Measurements from ENCODE around the gene ATP1A1.

Gene ATP1A1

GRCh38 chr1:116372651-116373430, at the start of gene ATP1A1:
ATP1A1 (plus strand) TSS chr1:116373244; CDS start chr1:116373512, 268 bp downstream.
- TF ChIP-seq CTCF (IDR thresholded peaks at IDR 0.05; ENCODE audit: low read depth, low read length) = peak; percentile 5
- DNase-seq (ENCODE audit: extremely low read depth, low read depth) = peak; percentile 71

GRCh38 chr1:116323491-116323890, 49.6 kb upstream of the ATP1A1 start:
- no peak for TF ChIP-seq CTCF (IDR thresholded peaks at IDR 0.05; ENCODE audit: low read depth, low read length)
- no peak for DNase-seq (ENCODE audit: extremely low read depth, low read depth)

GRCh38 chr1:116324411-116324810, 48.6 kb upstream of the ATP1A1 start:
- TF ChIP-seq CTCF (IDR thresholded peaks at IDR 0.05; ENCODE audit: low read depth, low read length) = no peak
- no peak for DNase-seq (ENCODE audit: extremely low read depth, low read depth)

GRCh38 chr1:116325104-116325503, 47.9 kb upstream of the ATP1A1 start:
- DNase-seq (ENCODE audit: extremely low read depth, low read depth) = no peak
- TF ChIP-seq CTCF (IDR thresholded peaks at IDR 0.05; ENCODE audit: low read depth, low read length) = no peak

- TF ChIP-seq CTCF (IDR thresholded peaks at IDR 0.05; ENCODE audit: low read depth, low read length) = no peak
- no peak for DNase-seq (ENCODE audit: extremely low read depth, low read depth)
Observed at GRCh38 chr1:116325922-116326321, 47.1 kb upstream of the ATP1A1 start.

- no peak for DNase-seq (ENCODE audit: extremely low read depth, low read depth)
- no peak for TF ChIP-seq CTCF (IDR thresholded peaks at IDR 0.05; ENCODE audit: low read depth, low read length)
Observed at GRCh38 chr1:116326486-116326885, 46.6 kb upstream of the ATP1A1 start.

- DNase-seq (ENCODE audit: extremely low read depth, low read depth) = no peak
Observed at GRCh38 chr1:116328671-116329070, 44.4 kb upstream of the ATP1A1 start.

More at GRCh38 chr1:116328671-116329070, 44.4 kb upstream of the ATP1A1 start:
- no peak for TF ChIP-seq CTCF (IDR thresholded peaks at IDR 0.05; ENCODE audit: low read depth, low read length)

Data from AG09319 (cell line).